Activated T-cell treated with anti-CD3 and anti-CD28 coated beads, Interleukin-2, amount 50 U/mL, for 1 hour (primary cell): Measurements from ENCODE around the gene NR0B1.

ENCODE experiments used
- DNase-seq: peaks from one replicate; pipeline ENCODE4 v3.0.0-alpha.2; 2020

NR0B1 gene, protein sequence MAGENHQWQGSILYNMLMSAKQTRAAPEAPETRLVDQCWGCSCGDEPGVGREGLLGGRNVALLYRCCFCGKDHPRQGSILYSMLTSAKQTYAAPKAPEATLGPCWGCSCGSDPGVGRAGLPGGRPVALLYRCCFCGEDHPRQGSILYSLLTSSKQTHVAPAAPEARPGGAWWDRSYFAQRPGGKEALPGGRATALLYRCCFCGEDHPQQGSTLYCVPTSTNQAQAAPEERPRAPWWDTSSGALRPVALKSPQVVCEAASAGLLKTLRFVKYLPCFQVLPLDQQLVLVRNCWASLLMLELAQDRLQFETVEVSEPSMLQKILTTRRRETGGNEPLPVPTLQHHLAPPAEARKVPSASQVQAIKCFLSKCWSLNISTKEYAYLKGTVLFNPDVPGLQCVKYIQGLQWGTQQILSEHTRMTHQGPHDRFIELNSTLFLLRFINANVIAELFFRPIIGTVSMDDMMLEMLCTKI

DNA sequence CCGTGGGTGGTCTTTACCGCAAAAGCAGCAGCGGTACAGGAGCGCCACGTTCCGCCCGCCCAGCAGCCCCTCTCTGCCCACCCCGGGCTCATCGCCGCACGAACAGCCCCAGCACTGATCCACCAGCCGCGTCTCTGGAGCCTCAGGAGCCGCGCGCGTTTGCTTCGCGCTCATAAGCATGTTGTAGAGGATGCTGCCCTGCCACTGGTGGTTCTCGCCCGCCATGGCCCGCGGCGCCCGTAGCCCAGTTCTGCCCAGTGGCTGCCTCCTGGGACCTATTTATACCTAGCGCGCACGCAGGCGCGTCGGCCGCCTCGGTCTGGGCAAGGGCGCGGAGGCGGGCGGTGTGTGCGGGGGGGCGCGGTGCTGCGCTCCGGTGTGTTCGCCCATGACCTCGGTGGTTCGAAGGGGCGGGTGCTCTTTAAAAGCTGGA lies at the start of gene NR0B1:
NR0B1 (minus strand) TSS at position 252 of the 433 bp plus-strand sequence; CDS start at position 225, 27 bp downstream.
- no peak for DNase-seq

DNA sequence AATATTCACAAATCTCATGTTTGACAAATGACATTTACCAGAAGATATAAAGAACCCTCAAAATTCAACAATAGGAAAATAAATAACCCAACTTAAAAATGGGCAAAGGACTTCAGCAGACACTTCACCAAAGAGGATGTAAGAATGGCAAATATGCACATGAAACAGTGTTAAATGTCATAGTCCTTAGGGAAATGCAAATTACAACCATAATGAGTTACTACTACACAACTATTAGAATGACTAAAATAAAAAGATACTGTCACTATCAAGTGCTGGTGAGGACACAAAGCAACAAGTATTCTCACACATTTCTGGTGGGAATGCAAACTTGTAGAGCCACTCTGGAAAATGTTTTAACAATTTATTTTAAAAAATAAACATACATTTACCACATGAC lies 40.8 kb upstream of the NR0B1 start:
- no peak for DNase-seq

DNA sequence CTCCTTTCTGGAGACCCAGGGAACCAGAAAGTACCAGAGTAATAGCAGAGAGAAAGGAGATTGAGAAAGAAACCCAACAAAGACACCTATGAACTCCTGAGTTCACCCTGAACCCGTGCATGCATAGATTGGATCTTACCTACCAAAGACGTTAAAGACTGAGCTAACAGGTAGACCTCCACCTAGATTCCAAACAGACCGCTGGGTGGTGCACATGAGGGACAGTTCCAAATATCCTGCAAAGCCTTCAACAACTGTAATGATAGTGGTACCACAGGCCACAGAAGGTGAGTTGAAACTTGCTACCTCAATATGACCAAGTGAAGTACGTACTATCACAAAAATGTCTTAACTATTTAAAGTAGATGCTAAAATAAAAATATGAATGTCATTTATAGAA lies 34.0 kb upstream of the NR0B1 start:
- DNase-seq, result no peak

DNA sequence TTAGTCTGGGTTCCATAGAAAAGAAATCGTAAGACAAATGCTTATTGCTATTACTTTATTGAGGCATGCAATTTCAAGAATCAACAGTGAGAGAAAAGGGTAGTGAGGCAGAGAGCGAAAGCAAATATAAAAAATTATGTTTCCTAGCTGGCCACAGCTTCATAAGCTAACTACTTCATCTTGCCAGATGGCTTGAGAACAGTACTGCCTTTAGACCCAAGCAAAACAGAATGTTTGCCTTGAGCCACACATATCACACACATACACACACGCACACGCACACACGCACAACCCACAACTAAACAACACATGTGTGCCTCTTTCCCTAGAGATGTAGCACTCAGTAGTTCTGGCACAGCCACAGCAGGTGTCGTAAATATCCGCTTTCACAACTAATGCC lies 31.6 kb upstream of the NR0B1 start:
- DNase-seq, result no peak

DNA sequence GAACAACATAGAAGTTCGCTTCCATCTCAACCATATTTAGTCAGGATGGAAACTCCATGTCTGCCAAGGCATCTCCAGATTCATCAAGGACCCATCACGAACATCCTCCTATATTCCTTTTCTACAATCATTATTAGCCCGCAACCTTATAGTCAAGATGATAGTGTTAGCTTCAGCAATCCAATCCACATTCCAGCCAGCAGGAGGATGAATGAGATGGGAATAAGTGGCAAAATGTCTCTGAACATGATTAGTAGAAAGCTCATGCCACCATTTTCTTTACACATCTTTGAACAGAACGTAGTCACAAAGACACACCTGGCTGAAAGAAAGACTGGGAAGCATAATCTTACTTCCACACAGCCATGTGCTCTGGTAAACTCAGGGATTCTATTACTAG lies 18.6 kb upstream of the NR0B1 start:
- no peak for DNase-seq

DNA sequence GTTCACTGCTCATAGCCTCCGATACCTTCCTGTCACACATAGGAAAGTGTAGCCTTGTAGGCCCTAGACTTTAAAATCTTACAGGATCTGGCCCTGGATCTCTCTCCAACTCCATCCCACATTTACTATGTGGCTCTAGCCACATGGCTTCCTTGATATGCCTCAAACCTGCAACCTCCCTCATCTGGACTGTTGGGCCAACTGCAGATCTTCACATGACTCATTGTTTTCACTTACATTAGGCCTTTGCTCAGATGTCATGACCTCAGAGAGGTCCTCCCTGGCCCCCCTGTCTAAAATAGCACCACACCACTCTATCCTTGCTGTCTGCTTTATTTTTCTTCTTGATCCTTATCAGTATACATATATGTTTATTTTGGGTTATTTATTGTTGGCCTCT lies 8.1 kb upstream of the NR0B1 start:
- DNase-seq, result no peak

DNA sequence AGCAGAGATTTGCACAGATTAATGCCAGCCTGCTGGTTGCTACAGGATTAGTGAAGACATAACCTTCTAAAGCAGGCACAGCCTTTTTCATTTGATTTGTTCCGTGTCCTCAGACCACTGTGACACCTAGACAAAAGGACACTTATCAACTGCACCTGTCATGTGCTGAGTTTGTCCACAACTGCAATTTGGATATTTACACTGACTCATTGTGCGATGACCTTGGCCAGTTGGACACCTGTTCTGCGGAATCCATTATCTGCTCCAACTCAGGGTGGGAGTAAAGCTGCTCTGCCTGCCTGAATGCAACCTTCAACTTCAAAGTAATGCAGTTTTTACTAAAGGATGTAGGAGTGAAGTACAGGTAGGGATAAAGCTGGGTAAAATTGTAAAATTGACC lies 4.1 kb upstream of the NR0B1 start:
- DNase-seq, result no peak

DNA sequence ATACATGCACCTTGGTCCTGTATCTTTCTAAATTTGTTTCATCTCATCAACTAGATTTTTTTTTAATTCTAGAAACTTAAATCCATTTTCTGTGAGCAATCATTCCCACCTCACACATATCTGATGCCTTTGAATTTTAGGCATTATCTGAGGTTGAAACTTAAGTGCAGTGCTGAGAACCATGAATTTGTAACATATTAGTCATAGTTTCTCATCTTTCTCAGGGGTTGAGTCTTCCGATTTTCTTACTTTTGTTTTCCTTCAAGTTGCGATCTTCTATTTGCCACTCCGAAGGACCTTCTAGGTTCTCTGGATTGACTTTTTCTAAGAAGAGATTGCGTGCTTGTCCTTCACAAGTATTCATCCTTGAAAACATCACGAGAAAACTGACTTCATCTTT lies 3.7 kb upstream of the NR0B1 start:
- DNase-seq, result no peak

DNA sequence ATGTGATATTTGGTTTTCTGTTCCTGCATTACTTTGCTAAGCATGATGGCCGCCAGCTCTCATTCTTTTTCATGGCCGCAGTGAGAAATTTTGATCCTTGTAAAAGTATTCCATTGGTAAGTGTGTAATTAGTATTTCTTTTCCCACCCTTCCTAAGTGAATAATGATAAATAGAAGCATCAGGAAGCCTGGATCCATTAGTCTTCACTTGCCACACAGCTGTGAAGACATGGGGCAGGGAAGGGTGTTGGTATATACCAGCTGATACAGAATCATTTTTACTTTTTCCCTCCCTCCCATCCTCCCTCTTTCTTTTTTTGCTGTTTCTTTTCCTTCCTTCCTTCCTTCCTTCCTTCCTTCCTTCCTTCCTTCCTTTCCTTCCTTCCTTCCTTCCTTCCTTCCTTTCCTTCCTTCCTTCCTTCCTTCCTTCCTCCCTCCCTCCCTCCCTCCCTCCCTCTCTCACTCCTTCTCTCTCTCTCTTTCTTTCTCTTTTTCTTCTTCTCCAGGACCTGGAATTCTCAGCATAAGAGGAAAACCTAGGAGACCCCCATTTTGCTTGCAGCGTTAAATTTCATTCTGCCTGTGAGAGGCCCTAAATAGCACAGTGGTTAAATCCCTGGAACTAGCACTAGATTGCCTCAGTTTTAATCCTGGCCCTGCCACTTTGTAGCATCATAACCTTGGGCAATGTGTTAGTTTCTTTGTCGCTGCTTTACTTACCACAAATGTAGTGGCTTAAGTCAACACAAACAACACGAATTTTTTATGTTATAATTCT lies 1.4 kb upstream of the NR0B1 start:
- DNase-seq, result no peak

DNA sequence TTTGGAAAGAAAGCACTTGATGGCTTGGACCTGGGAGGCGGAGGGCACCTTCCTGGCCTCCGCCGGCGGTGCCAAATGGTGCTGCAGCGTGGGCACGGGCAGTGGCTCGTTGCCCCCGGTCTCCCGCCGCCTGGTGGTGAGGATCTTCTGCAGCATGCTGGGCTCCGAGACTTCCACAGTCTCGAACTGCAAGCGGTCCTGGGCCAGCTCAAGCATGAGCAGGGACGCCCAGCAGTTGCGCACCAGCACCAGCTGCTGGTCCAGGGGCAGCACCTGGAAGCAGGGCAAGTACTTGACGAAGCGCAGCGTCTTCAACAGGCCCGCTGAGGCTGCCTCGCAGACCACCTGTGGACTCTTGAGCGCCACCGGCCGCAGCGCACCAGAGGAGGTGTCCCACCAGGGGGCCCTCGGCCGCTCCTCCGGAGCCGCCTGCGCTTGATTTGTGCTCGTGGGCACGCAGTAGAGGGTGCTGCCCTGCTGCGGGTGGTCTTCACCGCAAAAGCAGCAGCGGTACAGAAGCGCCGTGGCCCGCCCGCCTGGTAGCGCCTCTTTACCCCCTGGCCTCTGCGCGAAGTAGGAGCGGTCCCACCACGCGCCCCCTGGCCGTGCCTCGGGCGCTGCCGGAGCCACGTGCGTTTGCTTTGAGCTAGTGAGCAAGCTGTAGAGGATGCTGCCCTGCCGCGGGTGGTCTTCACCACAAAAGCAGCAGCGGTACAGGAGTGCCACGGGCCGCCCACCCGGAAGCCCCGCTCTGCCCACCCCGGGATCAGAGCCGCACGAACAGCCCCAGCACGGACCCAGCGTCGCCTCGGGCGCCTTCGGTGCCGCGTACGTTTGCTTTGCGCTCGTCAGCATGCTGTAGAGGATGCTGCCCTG lies 689 bp downstream of the NR0B1 start:
- DNase-seq, result no peak

DNA sequence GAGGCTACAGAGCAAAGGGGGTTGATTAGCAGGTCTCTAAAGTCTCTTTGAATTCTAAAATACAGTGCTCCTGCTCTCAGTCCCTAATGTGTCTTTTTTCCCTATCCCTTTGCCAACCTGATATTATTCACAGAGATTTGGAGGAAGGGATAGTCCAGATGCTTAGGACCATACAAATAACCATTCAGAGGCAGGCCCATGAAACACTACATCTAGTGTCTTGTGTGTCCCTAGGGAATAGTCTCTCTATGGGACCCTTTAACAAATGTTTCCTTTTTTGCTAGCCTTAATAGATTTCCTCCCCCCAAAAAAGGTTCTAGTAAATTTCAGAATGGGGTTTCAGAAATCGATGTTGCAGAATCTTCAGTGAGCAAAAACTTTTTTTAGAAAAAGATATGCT lies 1.7 kb downstream of the NR0B1 start:
- no peak for DNase-seq

DNA sequence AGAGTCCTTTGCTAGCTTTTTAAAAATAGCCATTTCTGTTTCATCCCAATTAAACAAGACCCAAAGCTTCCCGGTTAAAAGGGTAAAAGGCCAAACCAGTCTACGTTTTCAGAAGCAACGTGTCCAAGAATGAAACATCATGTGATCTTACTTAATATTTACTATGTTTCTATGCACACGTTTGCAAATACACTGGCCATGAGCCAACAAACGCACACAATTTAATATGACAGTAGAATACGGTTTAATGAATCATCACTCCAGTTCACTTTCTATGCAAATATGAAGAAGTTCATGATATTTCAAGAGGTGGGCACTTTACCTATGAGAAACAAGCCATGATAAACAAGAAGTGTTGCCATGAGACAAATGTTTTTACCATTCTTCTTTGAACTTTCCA lies 4.3 kb downstream of the NR0B1 start:
- DNase-seq, result no peak

DNA sequence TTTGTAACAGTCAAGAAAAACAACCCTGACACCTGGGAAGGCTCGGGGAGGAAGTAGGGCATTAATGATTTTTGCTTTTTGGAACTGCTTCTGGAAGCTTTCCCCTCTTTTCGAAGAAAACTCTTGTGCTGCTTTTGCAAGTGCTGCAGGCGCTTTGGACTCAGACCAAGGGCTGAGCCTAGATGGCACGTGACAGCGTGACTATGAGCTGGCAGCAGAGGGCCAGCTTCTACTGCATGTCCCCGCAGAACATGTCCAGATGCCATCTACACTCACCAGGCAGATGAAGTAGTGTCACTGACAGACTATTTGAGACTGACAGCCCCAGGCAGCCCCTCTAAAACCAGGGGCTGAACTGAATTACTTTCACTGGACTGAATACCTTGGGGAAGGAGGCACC lies 6.2 kb downstream of the NR0B1 start:
- no peak for DNase-seq

DNA sequence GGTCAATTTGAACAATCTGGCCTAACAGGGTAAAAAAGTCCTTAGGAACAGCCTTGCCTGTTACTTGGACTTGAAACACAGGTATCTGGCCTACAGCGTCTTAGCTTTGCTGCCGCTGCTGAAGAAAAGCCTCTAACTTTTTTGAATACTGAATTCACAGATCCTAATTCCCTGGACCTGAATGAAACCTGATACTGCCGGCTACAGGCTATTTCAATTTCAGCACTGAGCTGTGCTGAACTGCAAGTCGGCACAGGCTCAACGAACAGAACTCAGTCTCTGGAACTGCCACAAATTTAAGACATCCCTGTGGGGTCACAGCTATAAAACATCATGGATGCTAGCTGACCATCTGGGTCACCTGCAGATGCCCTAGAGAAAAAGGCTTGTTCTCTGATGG lies 7.2 kb downstream of the NR0B1 start:
- no peak for DNase-seq

DNA sequence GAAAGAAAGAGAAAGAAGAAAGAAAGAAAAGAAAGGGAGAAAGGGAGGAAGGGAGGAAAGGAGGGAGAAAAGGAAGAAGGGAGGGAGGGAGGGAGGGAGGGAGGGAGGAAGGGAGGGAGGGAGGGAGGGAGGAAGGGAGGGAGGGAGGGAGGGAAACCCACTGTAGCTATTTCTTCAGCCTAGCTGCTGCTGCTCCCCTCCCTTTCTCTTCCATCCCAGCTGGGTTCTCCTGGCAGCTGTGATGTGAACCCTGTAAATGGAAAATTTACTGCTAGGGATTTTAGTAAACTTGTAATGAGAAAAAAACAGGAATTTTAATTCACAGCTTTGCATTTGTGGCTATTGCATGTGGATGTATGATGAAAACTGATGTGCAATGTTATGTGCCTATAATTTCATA lies 8.0 kb downstream of the NR0B1 start:
- no peak for DNase-seq

DNA sequence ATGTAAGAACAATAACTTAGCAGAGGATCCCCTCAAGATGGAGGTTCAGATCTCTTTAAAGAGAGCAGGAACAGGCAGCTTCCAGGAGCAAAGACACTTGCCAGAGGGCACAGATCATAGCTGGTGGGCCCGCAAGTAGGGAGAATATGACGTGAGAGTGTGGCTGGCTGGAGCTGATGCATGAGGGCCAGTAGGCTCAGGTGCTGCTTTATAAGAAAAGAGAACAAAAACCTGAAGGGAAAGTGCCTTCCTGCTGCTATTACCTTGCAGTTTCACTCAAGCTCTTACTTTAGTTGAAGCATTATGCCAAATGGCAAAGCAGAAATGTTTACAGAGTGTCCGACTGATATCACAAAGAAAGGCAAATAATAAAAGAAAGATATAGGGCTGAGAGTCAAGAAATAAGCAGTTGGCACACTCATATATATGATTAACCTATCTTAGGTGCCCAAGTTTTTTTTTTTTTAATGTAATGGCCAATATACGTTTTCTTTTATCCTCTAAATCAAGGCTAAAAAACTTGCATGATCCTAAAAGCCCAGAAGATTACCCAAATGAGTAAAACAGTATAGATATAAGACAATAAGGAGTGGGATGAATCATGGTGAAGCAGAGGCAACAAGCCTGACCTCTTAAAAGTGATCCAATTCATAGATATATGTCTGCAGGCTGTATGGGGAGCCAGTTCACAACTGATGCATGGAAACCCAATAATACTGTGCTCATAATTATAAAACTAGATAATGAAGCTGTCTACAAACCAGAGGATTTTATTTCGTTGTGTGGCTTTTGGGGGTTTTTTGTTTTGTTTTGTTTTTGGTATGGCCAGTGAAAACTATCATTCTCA lies 12.6 kb downstream of the NR0B1 start:
- DNase-seq, result no peak

DNA sequence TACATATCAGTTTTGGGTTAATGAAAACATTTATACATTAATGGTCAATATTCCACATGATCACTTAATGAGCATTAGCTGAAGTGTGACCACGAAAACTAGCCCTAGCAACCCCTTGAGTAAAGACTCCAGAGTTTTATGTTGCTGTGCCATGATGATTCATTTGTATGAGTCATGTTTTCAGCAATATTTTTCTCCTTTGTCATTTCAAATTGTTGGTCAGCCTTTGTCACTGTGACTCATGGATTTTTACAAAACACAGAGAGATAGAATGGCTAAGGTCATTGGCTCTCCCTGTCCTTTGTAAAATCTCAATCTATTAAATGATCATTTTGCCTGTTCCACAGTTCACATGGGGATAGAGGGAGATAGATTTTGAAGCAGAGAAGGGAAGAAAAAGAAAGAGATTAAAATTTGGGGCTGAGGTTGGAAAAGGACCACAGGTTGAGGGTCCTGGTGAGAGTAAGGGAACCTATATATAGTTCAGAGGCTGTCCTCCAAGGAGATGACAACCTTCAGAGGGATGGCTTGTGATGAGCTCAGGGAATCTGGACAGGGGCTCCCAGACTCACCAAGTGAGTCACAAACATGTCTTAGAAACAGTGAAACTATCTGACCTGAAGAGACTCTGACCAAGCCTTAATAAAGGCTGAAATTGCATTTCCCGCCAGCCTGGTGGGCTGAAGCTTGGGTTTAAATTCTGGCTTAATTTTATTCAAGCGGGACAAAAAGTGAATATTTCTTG lies 25.6 kb downstream of the NR0B1 start:
- no peak for DNase-seq

DNA sequence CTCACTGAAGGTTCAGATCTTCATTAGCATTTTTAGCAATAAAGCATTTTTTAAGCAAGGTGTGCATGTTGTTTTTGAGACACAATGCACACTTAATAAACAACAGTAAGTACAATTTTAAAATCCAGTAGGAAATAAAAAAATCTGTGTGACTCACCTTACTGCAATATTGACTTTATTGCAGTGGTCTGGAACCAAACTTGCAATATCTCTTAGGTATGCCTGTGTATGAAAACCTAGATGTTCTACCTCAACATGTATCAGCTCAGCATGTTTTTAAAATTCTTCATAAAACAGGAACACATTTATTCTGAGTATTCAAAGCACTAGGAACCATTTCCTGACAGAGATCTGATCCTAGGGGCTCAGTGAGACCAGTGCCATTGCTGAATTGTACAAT lies 26.7 kb downstream of the NR0B1 start:
- no peak for DNase-seq

DNA sequence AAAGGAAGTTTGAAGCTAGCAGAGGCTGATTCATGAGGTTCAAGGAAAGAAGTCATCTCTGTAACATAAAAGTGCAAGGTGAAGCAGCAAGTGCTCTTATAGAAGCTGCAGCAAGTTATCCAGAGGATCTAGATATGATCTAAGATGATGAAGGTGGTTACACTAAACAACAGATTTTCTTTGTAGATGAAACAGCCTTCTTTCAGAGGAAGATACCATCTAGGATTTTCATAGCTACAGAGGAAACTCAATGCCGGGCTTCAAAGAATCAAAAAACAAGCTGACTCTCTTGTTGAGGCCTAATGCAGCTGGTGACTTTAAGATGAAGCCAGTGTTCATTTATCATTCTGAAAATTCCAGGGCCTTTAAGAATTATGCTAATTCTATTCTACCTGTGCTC lies 28.8 kb downstream of the NR0B1 start:
- no peak for DNase-seq

DNA sequence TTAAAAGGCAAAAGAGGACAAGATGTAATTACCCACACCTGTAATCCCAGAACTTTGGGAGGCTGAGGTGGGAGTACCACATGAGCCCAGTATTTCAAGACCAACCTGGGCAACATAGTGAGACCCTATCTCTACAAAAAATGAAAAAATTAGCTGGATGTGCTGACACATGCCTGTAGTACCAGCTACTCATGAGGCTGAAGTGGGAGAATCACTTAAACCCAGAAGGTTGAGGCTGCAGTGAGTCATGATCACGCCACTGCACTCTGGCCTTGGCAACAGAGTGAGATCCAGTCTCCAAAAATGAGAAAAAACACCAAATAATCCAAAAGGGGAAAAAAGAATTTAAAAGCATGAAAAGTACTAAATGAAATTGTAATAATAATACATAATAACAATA lies 30.8 kb downstream of the NR0B1 start:
- no peak for DNase-seq

DNA sequence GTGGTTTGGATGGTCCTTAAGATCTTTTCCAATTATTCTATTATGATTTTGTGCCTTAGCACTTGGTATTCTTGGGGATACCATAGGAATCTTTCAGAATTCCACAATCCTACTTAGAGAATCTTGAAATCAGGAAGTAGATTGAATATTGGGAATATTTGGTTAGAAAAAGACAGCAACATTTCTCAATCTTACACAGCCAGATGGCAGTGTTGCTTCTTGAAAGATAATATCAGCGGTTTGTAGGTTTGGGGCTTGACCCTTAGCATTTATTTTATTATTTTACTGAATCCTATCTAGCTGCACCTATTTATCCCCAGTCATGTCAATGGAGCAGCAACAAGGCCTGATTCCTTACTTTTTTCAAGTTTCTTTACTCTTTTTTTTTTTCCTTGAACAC lies 33.7 kb downstream of the NR0B1 start:
- DNase-seq, result no peak

DNA sequence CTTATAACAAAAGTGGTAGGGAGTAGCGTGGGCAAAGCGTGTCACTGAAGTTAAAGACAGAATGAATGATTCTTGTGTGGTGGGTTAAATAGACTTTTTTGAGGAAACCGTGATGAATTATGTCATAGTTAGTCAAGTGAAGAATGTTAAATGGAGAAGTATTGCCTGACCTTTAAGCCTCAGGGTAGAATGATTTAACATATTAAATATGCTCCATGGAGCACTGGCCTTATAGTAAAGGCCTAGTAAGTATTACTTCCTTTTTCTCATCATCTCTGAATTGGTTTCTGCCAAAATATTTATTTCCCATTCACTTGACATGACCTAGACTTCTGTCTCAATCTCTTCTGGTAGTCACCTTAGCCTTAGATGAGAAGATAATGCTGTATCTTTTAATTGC lies 38.6 kb downstream of the NR0B1 start:
- no peak for DNase-seq
